Measurements from ENCODE around the gene CWC22. TPM values are rescaled to one million over a fixed set of nuclear protein-coding genes. Genes with fewer than 3 reads are reported as not detected.
"Not testable (repeated sequence)": the region's sequence is repeated elsewhere in the genome, so short reads cannot be mapped to it uniquely, and the experiment has no call there.

Gene CWC22
- total and polyA plus RNA-seq, 2 donors: 14.1 to 31.0 TPM

DNA sequence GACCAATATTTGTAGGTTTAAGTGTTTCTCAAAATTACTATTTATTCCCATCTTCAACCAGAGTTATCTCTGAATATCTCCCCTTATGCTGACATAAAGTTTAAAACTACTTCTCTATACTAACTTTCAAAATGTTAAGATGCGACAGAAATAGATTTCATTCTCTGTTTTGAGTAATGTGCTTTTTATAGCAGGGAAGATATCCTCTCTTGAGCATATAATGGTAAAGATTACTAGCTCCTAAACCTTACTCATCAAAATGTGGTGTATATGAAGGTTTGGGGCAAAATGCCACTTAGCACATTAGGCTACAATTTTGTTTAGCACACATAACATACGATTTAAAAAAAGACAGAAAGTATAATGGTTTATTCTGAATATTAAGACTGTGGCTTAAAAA is 54.4 kb downstream of the CWC22 start:
- no peaks in the 10 kb centered on the region for H3K4me1 ChIP-seq (ENCODE audit: insufficient read depth)
- no peak overlapping the region for H3K4me3 ChIP-seq (ENCODE audit: low read depth, low read length)
- H3K27ac ChIP-seq (ENCODE audit: low read depth): no peak overlapping the region
- 90% methylated on average over 2 of the region's 2 CpGs for WGBS
- peaks cover 6% of the 10 kb centered on the region for H3K36me3 ChIP-seq (ENCODE audit: insufficient read depth)
- no peak for DNase-seq (ENCODE audit: extremely low spot score)

DNA sequence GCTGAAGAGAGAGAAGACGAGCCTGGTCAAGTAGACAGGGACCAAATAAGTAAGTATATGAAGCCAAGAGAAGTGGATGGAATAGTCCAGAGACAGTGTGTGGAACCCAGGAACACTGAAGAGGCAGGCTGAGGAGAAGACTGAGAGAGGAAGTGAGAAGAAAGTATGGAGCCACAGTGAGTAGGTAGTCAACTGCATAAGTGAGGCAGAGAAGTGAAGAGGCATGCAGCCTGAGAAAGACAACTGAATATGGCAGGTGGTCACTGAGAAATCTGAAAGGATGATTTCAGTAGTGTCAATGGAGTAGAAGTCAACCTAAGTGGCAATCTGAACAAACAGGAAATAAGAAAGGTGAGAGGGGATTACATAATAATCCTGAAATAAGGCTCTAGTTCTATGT is 55.4 kb downstream of the CWC22 start:
- H3K4me1 ChIP-seq (ENCODE audit: insufficient read depth): no peaks in the 10 kb centered on the region
- no peak for DNase-seq (ENCODE audit: extremely low spot score)
- no peak overlapping the region for H3K27ac ChIP-seq (ENCODE audit: low read depth)
- no peak overlapping the region for H3K4me3 ChIP-seq (ENCODE audit: low read depth, low read length)
- WGBS: 98% methylated on average over 1 of the region's 1 CpG
- H3K36me3 ChIP-seq (ENCODE audit: insufficient read depth): peaks cover 4% of the 10 kb centered on the region

DNA sequence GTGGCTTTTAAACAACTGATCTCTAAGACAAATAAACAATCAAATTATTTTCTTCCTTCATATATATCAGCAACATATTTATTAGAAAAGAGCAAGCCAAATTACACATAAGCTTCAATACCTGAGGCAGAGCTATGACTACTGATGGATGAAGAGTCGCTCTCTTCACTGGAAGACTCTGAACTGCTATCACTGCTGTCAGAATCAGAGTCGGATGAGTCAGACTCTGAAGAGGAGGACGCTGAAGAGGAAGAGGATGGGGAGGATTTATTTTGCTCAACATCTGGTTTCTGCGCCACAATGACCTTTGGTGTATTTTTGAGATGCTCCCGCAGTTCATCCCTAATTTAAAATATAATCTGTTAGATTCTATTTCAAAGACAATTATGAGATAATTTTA is 56.7 kb downstream of the CWC22 start:
- Histone ChIP-seq H3K4me3 (ENCODE audit: low read depth, low read length) (no peak overlapping the region), H3K36me3 (ENCODE audit: insufficient read depth) (peaks cover 6% of the 10 kb centered on the region), H3K27ac (ENCODE audit: low read depth) (no peak overlapping the region), H3K4me1 (ENCODE audit: insufficient read depth) (no peaks in the 10 kb centered on the region)
- WGBS: 83% methylated on average over 5 of the region's 5 CpGs
- no peak for DNase-seq (ENCODE audit: extremely low spot score)

DNA sequence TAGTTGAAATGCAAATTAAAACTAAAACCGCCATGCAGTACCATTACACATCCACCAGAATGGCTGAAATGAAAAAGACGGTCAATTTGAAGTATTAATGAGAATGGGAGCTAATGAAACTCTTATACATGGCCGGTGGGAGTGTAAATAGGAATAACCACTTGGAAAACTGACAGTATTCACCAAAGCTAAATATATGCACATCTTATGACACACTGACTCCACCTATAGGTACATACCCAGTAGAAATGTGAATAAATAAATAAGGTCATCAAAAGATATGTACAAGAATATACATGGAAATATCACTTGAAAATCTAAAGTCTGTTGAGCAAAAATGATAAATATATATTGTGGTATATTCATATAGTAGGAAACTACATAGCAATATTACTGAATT is 57.7 kb downstream of the CWC22 start:
- H3K36me3 ChIP-seq (ENCODE audit: insufficient read depth): peaks cover 6% of the 10 kb centered on the region
- no peak overlapping the region for H3K4me3 ChIP-seq (ENCODE audit: low read depth, low read length)
- 64% methylated on average over 3 of the region's 3 CpGs for WGBS
- DNase-seq (ENCODE audit: extremely low spot score): no peak
- H3K27ac ChIP-seq (ENCODE audit: low read depth): no peak overlapping the region
- H3K4me1 ChIP-seq (ENCODE audit: insufficient read depth): no peaks in the 10 kb centered on the region

DNA sequence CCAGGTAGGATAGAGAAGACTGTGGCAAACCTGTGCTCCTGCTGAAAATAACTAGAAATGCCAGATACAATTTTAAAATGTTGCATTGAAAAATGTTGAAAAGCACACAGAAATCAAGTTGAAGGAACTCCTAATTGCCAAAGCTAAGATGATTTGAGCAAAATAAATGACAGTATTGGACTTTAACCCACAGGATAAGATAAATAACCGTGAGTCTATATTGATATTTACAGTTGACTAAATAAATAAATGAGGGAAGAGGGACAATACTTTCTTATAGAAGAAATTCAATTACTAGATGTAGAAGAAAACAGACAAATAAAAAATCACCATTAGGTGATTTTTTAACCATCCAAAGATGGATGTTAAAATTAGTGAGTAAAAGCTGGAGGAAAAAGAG is 59.0 kb downstream of the CWC22 start:
- H3K27ac ChIP-seq (ENCODE audit: low read depth): no peak overlapping the region
- no peak overlapping the region for H3K4me3 ChIP-seq (ENCODE audit: low read depth, low read length)
- DNase-seq (ENCODE audit: extremely low spot score): no peak
- no peaks in the 10 kb centered on the region for H3K4me1 ChIP-seq (ENCODE audit: insufficient read depth)
- peaks cover 5% of the 10 kb centered on the region for H3K36me3 ChIP-seq (ENCODE audit: insufficient read depth)
- WGBS: 76% methylated on average over 1 of the region's 1 CpG

DNA sequence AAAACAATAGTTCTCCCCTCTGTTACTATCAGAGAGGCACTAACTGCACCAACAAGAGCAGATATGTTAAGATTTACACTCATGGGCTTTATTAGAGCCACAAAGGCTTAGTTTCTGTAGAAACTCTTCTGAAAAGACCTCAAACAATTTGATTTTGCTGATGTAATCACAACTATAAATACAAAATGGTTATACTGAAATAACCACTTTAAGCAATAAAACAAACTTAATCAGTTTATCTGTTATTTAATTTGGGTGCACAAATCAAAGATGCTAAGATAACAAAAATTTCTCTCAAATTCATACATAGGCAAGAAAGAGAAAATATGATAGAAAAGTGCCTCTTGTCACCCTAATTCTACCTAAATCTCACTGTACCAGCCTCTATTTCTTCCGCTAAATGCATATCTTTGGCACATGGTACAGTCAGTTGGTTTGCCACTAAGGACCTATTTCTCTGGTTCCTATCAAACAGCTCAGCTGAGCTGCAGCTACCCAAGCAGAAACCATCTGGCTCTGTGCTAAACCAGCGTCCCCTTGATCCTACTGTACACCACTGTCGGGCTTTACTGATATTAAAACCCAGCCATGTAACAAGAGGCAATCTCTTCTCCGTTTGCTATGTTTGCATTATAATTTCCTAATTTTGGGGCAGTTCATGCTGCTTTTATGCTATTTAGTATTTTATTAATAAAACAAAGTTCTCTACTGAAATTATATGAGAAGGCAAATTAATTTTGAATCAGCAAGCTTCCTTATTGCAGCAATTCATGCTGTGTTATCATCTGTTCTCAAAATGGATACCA is 60.1 kb downstream of the CWC22 start:
- H3K4me1 ChIP-seq (ENCODE audit: insufficient read depth): no peaks in the 10 kb centered on the region
- peaks cover 5% of the 10 kb centered on the region for H3K36me3 ChIP-seq (ENCODE audit: insufficient read depth)
- no peak for DNase-seq (ENCODE audit: extremely low spot score)
- H3K27ac ChIP-seq (ENCODE audit: low read depth): no peak overlapping the region
- WGBS: 88% methylated on average over 4 of the region's 4 CpGs
- H3K4me3 ChIP-seq (ENCODE audit: low read depth, low read length): no peak overlapping the region

DNA sequence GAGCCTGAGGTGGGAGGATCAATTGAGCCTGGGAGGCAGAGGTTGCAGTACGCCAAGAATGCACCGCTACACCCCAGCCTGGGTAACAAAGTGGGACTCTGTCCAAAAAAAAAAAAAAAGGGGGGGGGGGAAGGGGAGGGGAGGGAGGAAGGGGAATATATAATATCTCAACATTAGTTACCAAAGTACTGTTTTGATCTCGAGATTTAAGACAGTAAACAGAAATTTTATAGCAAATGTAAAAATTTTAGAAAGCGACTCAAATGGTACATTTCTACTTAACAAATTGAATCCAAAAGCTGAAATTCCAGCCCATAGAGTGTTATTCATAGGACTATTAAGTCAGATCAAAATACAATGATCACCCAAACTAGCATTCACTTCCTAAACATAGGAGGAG is 60.8 kb downstream of the CWC22 start:
- no peak for DNase-seq (ENCODE audit: extremely low spot score)
- H3K27ac ChIP-seq (ENCODE audit: low read depth): no peak overlapping the region
- no peak overlapping the region for H3K4me3 ChIP-seq (ENCODE audit: low read depth, low read length)
- peaks cover 3% of the 10 kb centered on the region for H3K36me3 ChIP-seq (ENCODE audit: insufficient read depth)
- 96% methylated on average over 4 of the region's 4 CpGs for WGBS
- no peaks in the 10 kb centered on the region for H3K4me1 ChIP-seq (ENCODE audit: insufficient read depth)

DNA sequence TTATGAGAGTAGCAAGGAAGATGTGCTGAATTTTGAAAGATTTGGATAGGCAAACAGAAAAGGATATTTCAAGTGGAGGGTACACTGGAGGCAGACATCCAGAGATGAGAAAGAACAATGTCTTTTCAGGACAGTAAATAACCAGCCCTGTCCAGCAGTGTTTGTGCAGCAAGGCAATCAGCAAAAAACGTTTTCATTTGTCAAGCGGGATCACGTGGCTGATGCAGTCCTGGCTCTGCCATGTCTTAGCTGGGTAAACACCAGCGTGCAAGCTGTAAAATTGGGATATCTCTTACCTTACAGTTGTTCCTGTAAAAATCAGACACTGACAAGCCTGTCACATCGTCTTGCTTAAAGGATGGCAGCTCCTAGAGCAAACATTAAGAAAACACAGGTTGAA is 67.8 kb downstream of the CWC22 start:
- H3K27ac ChIP-seq (ENCODE audit: low read depth): no peak overlapping the region
- no peak overlapping the region for H3K4me3 ChIP-seq (ENCODE audit: low read depth, low read length)
- DNase-seq (ENCODE audit: extremely low spot score): no peak
- no peaks in the 10 kb centered on the region for H3K36me3 ChIP-seq (ENCODE audit: insufficient read depth)
- H3K4me1 ChIP-seq (ENCODE audit: insufficient read depth): no peaks in the 10 kb centered on the region
- 78% methylated on average over 5 of the region's 5 CpGs for WGBS

DNA sequence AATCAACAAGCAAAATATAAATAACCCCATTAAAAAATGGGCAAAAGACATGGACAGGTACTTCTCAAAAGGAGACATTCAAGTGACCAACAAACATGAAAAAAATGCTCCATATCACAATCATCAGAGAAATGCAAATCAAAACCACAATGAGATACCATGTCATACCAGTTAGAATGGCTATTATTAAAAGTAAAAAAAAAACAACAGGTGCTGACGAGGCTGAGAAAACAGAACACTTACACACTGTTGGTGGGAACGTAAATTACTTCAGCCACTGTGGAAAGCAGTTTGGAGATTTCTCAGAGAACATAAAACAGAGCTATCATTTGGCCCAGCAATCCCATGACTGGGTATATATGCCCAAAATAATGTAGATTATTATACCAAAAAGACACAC is 69.1 kb downstream of the CWC22 start:
- DNase-seq (ENCODE audit: extremely low spot score): no peak
- no peak overlapping the region for H3K27ac ChIP-seq (ENCODE audit: low read depth)
- H3K4me3 ChIP-seq (ENCODE audit: low read depth, low read length): no peak overlapping the region
- no peaks in the 10 kb centered on the region for H3K4me1 ChIP-seq (ENCODE audit: insufficient read depth)
- 99% methylated on average over 2 of the region's 2 CpGs for WGBS
- H3K36me3 ChIP-seq (ENCODE audit: insufficient read depth): no peaks in the 10 kb centered on the region

DNA sequence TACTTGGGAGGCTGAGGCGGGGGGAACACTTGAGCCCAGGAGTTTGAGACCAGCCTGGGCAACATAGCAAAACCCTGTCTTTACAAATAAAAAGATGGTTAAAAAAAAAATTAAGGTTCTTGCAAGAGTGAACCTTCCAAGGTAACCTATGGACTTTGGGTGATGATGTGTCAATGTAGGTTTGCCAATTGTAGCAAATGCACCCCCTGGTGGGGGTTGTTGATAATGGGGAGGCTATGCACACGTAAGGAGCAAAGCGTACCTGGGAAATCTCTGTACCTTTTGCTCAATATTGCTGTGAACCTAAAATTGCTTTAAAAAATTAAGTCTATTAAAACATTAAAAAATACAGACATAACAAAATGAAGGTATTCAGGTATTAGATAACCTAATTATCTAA is 70.4 kb downstream of the CWC22 start:
- no peaks in the 10 kb centered on the region for H3K36me3 ChIP-seq (ENCODE audit: insufficient read depth)
- no peak overlapping the region for H3K27ac ChIP-seq (ENCODE audit: low read depth)
- 97% methylated on average over 3 of the region's 3 CpGs for WGBS
- DNase-seq (ENCODE audit: extremely low spot score): no peak
- no peak overlapping the region for H3K4me3 ChIP-seq (ENCODE audit: low read depth, low read length)
- no peaks in the 10 kb centered on the region for H3K4me1 ChIP-seq (ENCODE audit: insufficient read depth)

DNA sequence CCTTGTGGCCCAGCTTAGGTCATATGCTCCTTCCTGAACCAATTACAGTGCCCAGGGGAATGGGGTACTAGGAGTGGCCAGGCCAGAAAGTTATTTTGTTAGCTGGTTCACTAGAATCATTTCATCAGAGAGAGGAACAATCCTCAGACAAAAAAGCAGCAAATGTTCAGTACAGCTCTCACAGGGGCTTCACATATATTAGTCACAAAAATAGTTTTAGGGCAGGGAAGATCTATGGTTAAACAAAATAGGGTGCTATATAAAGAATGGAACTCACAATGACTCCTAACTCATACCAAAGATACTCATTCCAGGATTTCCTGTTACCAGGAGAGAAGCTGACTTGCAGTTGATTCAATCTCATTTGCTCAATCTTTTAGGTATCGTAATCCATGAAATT is 71.0 kb downstream of the CWC22 start:
- no peak for DNase-seq (ENCODE audit: extremely low spot score)
- no peak overlapping the region for H3K4me3 ChIP-seq (ENCODE audit: low read depth, low read length)
- H3K4me1 ChIP-seq (ENCODE audit: insufficient read depth): no peaks in the 10 kb centered on the region
- 96% methylated on average over 1 of the region's 1 CpG for WGBS
- H3K27ac ChIP-seq (ENCODE audit: low read depth): no peak overlapping the region
- H3K36me3 ChIP-seq (ENCODE audit: insufficient read depth): no peaks in the 10 kb centered on the region

DNA sequence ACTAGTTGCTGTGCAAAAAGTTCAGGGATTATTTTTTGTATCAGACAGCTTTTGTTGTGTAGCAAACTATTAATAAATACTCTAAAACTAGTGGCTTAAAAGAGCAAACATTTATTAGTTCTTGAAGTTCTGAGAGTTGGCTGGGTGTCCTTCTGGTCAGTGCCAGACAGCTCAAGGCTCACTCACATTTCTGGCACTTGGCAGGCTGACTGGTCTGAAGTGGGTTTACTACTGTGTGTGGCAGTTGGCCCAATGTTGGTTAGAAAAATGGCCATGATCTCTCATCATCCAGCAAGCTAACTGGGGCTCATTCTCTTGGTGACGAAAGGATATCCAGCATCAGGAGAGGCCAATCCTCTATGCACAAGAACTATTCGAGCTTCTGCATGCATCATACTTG is 74.3 kb downstream of the CWC22 start:
- no peak overlapping the region for H3K27ac ChIP-seq (ENCODE audit: low read depth)
- no peak overlapping the region for H3K4me3 ChIP-seq (ENCODE audit: low read depth, low read length)
- DNase-seq (ENCODE audit: extremely low spot score): no peak
- H3K4me1 ChIP-seq (ENCODE audit: insufficient read depth): no peaks in the 10 kb centered on the region
- 60% methylated on average over 2 of the region's 2 CpGs for whole genome bisulfite sequencing
- no peaks in the 10 kb centered on the region for H3K36me3 ChIP-seq (ENCODE audit: insufficient read depth)

DNA sequence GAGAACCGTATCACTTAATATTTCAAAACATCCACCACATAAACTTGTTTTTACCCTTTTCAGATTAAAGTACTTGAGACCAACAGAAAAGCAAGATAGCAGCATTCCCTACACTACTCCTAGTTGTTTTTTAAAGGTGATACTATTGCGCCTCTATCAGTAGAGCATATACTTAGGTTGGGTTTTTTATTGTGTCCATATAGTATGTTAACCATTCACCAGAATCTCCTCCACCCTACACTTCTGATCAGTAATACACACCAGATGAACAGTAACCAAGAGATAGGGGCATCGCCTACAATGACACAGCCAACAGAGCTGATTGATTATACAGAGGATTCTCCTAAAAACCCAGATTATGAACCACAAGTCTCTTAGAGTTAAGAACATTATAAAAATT is 75.6 kb downstream of the CWC22 start:
- WGBS: 66% methylated on average over 3 of the region's 3 CpGs
- H3K27ac ChIP-seq (ENCODE audit: low read depth): no peak overlapping the region
- no peak overlapping the region for H3K4me3 ChIP-seq (ENCODE audit: low read depth, low read length)
- no peaks in the 10 kb centered on the region for H3K4me1 ChIP-seq (ENCODE audit: insufficient read depth)
- no peak for DNase-seq (ENCODE audit: extremely low spot score)
- no peaks in the 10 kb centered on the region for H3K36me3 ChIP-seq (ENCODE audit: insufficient read depth)

DNA sequence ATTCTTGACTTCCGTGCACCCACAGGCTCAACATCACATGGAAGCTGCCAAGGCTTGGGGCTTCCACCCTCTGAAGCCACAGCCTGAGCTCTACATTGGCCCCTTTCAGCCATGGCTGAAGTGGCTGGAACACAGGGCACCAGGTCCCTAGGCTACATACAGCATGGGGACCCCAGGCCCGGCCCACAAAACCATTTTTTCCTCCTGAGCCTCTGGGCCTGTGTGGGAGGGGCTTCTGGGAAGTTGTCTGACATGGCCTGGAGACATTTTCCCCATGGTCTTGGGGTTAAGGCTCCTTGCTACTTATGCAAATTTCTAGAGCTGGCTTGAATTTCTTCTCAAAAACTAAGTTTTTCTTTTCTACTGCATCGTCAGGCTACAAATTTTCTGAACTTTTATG is 77.1 kb downstream of the CWC22 start:
- 98% methylated on average over 3 of the region's 3 CpGs for WGBS
- H3K27ac ChIP-seq (ENCODE audit: low read depth); H3K4me1 ChIP-seq (ENCODE audit: insufficient read depth); DNase-seq (ENCODE audit: extremely low spot score); H3K4me3 ChIP-seq (ENCODE audit: low read depth, low read length); H3K36me3 ChIP-seq (ENCODE audit: insufficient read depth): not testable (repeated sequence)

DNA sequence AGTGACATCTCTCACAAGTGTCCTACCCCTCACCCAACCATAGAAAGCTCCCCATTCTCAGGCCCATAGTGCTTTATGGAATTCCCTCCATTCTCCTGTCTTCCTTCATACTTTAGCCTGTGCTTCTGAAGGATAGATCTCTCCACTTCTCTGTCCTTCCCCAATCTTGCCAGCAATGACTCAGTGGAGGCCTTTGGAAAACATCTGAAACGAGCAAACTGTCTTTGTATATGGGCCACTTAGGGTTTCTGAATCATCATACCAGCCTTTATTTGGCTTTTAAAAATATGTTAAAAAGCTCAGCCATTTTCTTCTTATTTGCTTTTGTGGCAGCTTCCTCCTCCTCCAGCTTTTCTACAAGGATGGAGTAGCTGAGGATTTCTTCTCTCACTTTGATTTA is 80.1 kb downstream of the CWC22 start:
- Histone ChIP-seq H3K4me1 (ENCODE audit: insufficient read depth) (no peaks in the 10 kb centered on the region), H3K27ac (ENCODE audit: low read depth) (no peak overlapping the region), H3K36me3 (ENCODE audit: insufficient read depth) (peaks cover 2% of the 10 kb centered on the region), H3K4me3 (ENCODE audit: low read depth, low read length) (no peak overlapping the region)
- 83% methylated on average over 1 of the region's 1 CpG for WGBS
- no peak for DNase-seq (ENCODE audit: extremely low spot score)
